ENCODE data around the gene SETBP1.

The SETBP1 gene

GRCh38 chr18:44876755-44877154 lies 196.1 kb downstream of the SETBP1 start:
- TF ChIP-seq POU6F1 (CRISPR knock-in tag; IDR thresholded peaks at IDR 0.05; ENCODE audit: borderline replicate concordance, low read depth), result no peak
- TF ChIP-seq ZNF565 (CRISPR knock-in tag; conservative IDR thresholded peaks at IDR 0.05; ENCODE audit: low read depth), result no peak
- TF ChIP-seq CSRNP3 (CRISPR knock-in tag; IDR thresholded peaks at IDR 0.05), result no peak
- TF ChIP-seq, protein P1, sequence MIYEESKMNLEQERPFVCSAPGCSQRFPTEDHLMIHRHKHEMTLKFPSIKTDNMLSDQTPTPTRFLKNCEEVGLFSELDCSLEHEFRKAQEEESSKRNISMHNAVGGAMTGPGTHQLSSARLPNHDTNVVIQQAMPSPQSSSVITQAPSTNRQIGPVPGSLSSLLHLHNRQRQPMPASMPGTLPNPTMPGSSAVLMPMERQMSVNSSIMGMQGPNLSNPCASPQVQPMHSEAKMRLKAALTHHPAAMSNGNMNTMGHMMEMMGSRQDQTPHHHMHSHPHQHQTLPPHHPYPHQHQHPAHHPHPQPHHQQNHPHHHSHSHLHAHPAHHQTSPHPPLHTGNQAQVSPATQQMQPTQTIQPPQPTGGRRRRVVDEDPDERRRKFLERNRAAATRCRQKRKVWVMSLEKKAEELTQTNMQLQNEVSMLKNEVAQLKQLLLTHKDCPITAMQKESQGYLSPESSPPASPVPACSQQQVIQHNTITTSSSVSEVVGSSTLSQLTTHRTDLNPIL (CRISPR knock-in tag; IDR thresholded peaks at IDR 0.05; ENCODE audit: low read depth), result no peak
- TF ChIP-seq OSR1 (CRISPR knock-in tag; IDR thresholded peaks at IDR 0.05), result no peak
- no peak for TF ChIP-seq BACH2 (CRISPR knock-in tag; IDR thresholded peaks at IDR 0.05; ENCODE audit: borderline replicate concordance)
- no peak for TF ChIP-seq ZC3H10 (CRISPR knock-in tag; IDR thresholded peaks at IDR 0.05)
- no peak for TF ChIP-seq ZNF8 (CRISPR knock-in tag; IDR thresholded peaks at IDR 0.05)
- no peak for TF ChIP-seq TCF4 (CRISPR knock-in tag; IDR thresholded peaks at IDR 0.05; ENCODE audit: borderline replicate concordance)
- no peak for TF ChIP-seq ARNTL (CRISPR knock-in tag; IDR thresholded peaks at IDR 0.05; ENCODE audit: borderline replicate concordance, low read depth)
- TF ChIP-seq SNAI2 (CRISPR knock-in tag; IDR thresholded peaks at IDR 0.05), result no peak
- no peak for TF ChIP-seq ZNF70 (CRISPR knock-in tag; IDR thresholded peaks at IDR 0.05)
- TF ChIP-seq ZFP3 (CRISPR knock-in tag; IDR thresholded peaks at IDR 0.05), result no peak
- no peak for TF ChIP-seq CSDC2 (CRISPR knock-in tag; IDR thresholded peaks at IDR 0.05)
- no peak for TF ChIP-seq GLIS3 (CRISPR knock-in tag; IDR thresholded peaks at IDR 0.05)
- no peak for TF ChIP-seq TSHZ2 (CRISPR knock-in tag; IDR thresholded peaks at IDR 0.05)
- no peak for TF ChIP-seq ISL1 (CRISPR knock-in tag; IDR thresholded peaks at IDR 0.05)
- no peak for ATAC-seq

- ATAC-seq, result no peak
- TF ChIP-seq, protein P1 (CRISPR knock-in tag; IDR thresholded peaks at IDR 0.05; ENCODE audit: low read depth), result no peak
- no peak for TF ChIP-seq ZNF70 (CRISPR knock-in tag; IDR thresholded peaks at IDR 0.05)
These were observed 197.6 kb downstream of the SETBP1 start for GRCh38 chr18:44878335-44878734.

GRCh38 chr18:44880170-44880569 lies 199.5 kb downstream of the SETBP1 start:
- TF ChIP-seq ZNF70 (CRISPR knock-in tag; IDR thresholded peaks at IDR 0.05) (no peak), OSR1 (CRISPR knock-in tag; IDR thresholded peaks at IDR 0.05) (no peak), PATZ1 (CRISPR knock-in tag; IDR thresholded peaks at IDR 0.05; ENCODE audit: borderline replicate concordance) (no peak), ZC3H10 (CRISPR knock-in tag; IDR thresholded peaks at IDR 0.05) (no peak), ARNTL (CRISPR knock-in tag; IDR thresholded peaks at IDR 0.05; ENCODE audit: borderline replicate concordance, low read depth) (no peak), ZFP3 (CRISPR knock-in tag; IDR thresholded peaks at IDR 0.05) (no peak), PPARA (CRISPR knock-in tag; IDR thresholded peaks at IDR 0.05; ENCODE audit: borderline replicate concordance) (no peak), CSRNP3 (CRISPR knock-in tag; IDR thresholded peaks at IDR 0.05) (no peak), ESRRG (CRISPR knock-in tag; IDR thresholded peaks at IDR 0.05) (no peak), RARB (CRISPR knock-in tag; IDR thresholded peaks at IDR 0.05) (no peak), ISL1 (CRISPR knock-in tag; IDR thresholded peaks at IDR 0.05) (no peak), CSDC2 (CRISPR knock-in tag; IDR thresholded peaks at IDR 0.05) (no peak), TCF4 (CRISPR knock-in tag; IDR thresholded peaks at IDR 0.05; ENCODE audit: borderline replicate concordance) (no peak)
- ATAC-seq, result no peak

Data from SK-N-SH treated with all-trans-retinoic acid at 6 μM for 48 hours (cell line).